IPS DF 19.7 (cell line): ENCODE measurements around the gene OSBPL2.

Experiments
- DNase-seq: peaks from one replicate; pipeline ENCODE4 v3.0.0-alpha.2; 2013; ENCODE audit warnings: low read depth, low spot score

The OSBPL2 gene

DNA sequence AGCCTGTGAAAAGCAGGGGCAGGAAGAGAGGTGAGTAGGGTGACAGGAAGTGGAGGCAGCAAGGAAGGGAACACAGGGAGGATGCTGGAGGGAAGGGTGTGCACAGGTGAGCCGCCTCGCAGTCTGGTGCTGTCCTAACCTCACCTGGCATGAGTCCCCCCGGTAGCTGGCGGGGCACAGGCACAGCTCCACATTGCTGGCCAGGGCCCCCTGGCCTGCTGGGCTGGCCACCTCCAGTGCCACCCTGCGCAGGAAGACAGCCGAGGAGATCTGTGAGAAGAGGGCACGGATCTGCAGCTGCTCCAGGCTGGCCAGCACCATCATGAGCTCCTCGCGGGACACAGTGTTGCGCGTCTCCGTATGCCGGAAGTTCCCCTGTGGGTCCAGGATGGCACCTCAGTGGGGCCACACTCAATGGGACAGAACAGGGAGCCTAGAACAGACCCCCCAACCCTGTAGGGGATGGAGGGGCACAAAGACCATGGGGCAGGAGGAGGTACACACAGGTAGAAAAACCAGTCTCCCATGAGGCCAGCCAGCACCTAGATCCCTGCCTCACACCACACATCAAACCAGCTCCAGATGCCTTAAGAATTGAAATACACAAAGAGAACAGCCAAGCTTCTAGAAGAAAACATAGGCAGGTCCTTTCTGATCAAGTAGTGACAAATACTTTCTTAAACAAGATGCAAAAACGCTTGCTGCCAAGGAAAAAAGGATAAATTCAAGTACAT is 87.0 kb downstream of the OSBPL2 start:
- DNase-seq = no peak

DNA sequence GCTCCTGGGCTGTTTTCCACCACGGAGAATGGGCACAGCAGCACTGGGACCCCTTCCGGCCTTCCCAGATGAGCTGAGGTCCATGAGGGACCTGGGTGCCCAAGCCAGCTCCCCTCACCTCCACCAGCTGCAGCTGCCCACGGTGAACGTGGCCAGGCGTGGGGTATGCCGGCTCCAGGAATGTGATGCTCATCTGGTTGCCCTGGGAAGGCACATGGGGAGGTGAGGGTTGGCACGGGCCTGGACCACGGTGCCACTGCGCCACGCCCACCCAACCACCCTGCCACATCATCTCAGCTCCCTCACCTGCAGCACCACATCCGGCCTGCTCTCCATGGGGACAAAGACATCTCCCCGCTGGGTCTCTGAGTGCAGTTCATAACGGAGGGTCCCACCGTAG is 88.2 kb downstream of the OSBPL2 start:
- DNase-seq = no peak

DNA sequence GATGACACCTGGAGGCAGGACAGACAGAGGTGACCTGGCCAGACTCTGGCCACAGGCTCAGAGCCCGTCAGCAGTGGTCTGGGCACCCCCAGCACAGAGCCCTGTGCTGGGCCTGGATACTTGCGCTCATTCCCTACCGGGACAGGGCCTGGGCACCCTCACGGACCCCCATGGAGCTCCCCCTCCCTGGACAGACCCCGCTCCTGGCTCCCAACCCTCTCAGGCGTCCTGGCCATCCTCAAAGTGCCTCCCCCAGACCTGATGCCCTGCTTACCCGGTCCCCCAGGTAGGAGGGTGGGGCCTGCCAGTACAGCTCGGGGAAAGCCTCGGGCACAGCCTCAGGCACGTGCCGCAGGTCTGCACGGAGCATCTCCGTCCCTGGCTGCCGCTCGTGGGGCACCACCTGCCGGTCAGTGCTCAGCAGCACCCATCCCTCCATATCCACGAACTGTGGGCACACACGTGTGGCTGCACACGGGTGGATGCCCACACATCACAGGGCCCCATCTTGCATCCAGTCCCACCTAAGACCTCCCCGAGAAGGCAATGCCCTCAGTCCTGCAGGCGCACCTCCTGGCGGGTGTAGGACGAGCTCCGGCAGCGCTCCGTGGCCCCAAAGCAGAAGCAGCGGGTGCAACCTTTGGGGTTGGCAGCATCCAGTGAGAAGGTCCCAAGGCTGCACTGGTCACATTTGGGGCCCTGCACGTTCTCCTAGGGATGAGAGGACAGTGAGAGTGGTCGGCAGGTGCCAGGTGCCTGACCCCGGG is 88.8 kb downstream of the OSBPL2 start:
- DNase-seq = no peak

DNA sequence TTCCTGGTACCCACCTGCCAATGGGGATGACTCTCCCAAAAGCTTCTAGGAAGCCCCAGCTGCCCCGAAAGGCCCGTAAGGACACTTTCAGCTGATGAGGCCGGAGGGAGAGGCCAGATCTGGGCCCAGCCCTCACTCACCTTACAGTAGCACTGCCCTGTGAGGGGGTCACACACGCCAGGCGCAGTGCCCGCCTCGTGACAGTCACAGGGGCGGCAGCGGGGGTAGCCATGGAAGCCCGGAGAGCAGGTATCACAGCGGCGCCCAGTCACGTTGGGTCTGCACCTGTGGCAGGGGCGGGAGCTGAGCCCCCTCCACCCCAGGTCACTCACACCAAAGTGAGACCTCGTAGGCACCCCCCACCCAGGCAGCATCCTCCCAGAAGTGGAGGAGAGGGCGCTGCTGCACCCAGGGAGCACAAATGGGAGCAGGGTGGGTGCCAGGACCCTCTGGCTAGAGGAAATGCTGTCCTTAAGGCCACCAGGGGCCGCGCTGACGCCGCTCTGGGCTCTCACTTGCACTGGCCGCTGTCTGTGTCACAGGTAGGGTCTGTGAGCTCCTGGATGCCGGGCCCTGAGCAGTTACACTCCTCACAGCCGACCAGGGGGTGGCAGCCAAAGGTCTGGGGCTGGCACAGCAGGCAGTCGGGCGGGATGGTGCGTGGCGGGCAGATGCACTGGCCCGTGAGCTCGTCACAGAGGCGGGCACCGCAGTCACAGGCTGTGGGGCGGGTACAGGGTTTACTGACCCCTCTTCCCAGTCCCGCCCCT is 89.6 kb downstream of the OSBPL2 start:
- no peak for DNase-seq

DNA sequence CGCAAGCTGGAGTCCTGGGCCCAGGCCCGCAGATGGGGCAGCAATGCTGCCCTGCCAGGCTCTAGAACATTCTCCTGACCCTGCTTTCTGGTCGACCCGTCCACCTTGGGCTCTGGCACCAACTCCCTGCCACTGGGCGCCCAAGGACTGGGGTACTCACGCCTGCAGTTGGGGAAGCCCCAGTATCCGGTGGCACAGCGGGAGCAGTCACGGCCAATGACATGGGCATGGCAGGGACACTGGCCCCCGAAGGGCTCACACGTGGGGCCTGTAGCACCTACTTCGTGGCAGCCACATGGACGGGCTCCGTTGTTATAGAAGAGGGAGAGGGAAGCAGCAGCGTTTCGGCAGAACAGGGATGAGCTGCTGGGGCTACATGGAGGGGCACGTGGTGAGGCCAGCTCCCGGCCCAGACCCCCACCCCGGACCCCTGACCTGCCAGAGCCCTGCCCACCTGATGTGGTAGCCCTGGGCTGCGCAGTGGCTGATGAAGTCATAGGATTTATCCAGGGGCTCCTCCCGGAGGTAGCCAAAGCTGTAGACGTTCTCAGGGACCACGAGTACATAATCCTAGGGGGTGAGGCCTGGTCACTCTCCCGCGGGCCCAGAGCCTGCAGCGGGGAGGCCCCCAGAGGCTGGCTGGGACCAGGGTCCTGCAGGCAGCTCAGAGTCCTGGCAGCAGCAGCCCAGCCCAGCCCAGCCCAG is 90.5 kb downstream of the OSBPL2 start:
- no peak for DNase-seq

DNA sequence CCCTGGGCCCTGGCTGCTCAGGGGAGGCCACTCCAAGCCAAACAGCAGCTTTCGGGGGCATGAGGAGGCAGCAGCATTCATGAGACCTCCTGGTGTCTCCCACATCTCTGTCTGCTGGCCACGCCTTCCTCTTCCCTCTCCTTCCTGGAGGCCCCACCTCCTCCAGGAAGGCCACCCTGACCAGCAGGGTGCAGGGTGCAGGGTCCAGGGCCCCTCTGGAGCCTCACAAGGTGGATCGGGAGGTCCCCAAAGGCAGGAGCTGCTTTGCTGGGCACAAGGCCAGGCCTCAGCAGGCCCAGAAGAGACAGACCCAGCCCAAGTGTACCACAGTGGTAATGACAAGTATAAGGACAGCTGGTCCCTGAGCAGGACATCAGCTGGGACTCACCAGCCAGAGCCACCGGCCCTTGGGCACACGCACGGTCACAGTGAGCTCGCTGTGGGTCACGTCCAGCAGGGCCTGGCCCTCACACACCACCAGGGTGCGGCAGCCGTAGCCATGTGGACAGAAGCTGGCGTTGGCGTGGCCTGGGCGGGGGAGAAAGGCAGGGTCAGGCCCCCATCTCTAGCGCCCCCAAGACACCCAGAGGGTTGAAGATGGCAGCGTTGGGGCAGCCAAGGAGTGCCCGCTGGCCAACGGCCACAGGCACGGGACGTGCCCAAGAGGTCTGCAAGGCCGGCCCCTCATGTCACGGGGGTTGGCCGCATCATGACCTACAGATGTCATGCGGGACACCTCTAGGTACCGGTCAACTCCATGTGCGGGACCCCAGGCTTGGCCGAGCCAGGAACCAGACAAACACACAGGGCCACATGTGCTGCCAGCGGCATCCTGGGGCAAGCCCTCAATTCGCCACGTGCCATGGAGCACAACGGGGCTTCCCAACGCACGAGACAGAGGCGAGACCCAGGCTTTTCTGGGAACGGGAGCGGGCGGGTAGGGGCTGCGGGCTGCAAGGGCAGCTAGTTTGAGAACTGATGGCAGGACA is 91.4 kb downstream of the OSBPL2 start:
- no peak for DNase-seq

DNA sequence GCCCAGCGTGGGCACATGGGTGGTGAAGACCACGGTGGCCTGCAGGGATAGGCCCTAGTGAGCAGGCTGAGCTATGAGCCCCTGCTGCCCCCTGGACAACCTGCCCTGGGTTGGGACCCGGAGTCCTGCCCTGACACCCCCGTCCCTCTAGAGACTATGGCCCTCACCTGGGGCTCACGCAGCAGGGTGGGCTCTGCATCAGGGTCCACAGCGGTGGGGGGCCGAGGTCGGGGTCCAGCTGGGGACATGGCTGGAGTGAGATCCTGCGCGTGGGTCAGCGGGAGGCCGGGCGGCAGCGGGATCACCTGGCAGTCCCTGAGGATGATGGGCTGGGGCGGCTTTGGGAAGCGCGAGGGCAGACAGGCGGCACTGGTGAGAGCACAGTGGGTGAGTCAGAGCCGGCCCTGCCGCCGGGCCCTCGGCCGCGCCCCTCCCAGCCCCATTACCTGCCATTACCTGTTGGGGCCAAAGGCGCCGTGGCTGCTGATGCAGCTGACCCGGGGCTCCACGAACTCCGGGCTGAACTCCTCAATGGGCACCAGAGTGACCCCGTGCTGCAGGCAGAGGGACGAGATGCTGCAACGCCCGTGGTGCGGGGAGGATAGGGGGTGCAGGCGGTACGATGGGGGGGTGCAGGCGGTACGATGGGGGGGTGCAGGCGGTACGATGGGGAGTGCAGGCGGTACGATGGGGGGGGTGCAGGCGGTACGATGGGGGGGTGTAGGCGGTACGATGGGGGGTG is 92.4 kb downstream of the OSBPL2 start:
- DNase-seq = no peak

DNA sequence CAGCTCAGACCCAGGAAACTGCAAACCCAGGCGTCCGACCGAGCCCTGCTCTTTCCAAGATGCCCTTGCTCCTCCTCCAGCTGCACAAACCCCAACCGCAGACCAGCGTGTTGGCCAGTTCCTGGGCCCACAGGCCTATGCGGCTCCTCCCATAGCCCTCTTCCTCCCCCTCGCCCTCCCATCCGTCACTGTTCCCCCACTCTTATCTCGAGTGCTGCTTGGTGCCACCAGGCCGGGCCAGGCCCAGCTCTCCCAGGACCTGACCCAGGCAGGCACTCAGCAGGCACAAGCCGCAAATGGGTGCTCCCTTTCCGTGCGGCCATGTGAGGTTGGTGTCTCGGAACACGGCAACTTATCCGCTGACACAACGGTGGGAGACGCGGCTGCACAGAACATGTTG is 93.0 kb downstream of the OSBPL2 start:
- DNase-seq = no peak

DNA sequence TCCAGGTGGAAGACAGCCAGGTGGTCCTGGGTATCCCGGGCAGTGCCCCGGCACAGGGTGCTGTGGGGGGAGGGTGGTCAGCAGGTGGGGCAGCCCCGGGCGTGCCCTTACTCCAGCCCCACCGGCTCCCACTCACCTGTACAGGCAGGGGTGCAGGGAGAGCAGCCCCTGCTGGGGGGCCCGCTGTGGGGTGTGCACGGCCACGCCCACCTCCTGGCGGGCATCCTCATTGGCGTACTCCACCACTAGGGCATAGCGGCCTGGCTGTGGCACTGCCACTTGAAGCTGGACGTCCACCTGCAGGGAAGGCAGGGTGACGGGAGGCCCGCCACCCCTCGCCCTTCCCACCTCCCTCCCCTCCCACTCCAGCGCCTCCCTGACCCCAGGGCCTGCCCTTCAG is 94.1 kb downstream of the OSBPL2 start:
- no peak for DNase-seq

DNA sequence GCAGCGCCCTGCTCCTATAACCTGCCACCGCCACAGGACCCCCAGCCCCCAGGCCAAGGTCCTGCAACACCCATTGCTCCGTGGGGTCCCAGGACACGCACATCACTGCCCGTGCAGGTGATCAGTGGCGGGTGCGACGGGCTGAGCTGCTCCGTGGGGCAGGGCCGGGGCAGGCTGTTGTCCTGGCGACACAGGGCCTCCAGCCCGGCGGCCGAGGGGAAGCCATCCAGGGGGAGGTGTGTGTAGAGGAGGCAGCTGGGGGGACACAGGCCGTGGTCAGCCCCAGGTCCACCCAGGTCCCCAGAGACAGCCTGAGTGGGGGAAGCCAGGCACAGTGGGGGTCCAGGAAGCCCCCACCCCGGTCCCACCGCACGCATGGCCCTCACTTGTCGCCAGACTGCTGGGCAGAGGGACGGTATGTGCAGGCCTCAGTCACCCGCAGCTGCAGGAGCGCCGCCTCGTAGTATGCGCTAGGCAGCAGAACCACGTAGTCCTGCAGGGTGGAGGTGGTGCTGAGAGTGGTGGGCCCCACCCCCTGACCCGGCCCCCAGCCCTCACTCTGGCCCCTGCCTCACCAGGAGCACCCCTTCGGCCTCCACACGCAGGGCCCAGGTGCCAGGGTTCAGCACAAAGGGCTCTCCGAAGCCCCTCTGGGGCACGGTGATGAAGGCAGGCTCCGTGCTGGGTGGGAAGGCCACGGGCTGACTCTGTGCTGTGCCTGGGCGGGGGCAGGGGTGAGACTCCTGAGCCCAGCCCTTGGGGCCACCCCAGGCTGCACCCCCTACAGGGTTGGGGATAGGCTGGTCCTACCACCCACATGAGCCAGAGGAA is 94.9 kb downstream of the OSBPL2 start:
- DNase-seq = no peak

DNA sequence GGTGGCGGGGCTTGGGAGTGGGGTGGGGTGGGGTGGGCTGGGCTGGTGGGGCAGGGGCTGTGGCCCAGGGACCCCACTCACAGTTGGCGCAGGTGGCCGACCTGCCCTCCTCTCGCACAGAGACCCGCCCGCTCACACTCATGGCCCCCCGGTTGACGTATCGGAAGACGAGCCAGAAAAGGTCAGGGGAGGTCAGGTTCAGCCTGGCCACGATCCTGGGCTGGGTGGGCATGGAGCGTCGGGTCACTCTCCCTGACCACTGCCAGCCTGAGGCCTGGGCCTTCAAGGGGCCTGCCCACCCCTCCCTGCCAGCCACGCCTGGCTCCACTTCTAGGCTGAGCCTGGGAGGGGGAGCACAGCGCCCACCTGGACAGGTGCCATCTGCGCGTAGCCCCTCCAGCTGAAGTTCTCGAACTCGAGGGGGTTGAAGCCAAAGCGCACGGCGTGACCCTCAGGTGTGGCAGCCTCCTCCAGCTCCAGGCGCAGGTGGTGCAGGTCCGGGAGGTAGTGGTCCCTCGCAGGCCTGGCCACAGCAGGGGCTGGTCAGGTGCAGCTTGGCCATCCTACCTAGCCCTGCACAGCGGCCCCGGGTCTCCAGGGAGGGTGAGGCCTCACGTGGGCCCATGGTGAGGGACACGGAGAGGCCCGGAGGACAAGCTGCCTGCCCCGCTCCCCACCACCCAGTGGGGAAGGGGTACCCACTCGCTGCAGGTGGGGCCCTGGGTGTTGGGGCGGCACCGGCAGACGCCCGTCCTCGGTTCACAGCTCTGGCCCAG is 95.7 kb downstream of the OSBPL2 start:
- DNase-seq = no peak

DNA sequence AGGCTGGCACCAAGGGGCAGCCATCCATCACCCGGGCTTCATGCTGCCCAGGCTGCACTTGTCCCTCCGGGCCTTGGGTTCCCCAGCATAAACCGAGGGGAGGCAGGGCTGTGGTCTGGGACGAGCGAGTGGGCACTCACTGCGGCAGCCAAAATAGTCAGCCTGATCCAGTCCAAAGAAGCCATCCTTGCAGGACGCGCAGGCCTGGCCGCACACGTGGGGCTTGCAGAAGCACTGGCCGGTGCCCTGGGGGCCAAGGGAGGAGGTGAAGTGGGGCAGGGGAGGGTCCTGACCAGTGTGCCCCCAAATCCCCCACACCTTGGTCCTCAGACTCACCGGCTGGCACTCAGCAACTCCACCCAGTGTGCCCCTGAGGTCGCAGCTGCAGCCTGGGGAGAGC is 96.6 kb downstream of the OSBPL2 start:
- no peak for DNase-seq

DNA sequence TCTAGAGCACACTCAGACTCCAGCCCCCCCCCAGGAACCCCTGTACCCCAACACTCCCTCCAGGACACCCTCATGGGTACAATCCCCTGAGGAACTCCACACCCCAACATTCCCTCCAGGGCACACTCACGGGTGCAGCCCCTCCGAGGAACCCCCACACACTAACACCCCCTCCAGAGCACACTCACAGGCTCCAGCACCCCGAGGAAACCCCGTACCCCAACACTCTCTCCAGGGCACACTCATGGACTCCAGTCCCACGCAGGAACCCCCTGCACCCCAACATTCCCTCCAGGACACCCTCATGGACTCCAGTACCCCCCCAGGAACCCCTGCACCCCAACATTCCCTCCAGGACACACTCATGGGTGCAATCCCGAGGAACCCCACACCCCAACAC is 97.2 kb downstream of the OSBPL2 start:
- no peak for DNase-seq

DNA sequence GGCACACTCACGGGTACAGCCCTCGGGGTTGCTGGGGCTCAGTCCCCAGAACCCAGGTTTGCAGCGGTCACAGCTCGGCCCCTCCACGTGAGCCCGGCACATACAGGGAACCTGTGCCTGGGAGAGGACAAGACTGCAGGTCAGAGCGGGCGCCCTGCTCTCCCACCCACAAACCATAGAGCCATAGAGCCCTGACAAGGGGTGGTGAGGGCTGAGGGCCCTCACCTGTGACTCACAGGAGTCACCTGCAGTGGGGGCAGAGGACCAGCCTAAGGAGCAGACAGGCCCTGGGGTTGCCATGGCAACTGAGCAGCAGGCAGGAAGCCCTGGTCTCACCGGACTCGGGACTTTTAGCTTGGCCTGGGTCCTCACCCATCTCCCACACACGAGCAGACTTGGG is 98.0 kb downstream of the OSBPL2 start:
- no peak for DNase-seq

DNA sequence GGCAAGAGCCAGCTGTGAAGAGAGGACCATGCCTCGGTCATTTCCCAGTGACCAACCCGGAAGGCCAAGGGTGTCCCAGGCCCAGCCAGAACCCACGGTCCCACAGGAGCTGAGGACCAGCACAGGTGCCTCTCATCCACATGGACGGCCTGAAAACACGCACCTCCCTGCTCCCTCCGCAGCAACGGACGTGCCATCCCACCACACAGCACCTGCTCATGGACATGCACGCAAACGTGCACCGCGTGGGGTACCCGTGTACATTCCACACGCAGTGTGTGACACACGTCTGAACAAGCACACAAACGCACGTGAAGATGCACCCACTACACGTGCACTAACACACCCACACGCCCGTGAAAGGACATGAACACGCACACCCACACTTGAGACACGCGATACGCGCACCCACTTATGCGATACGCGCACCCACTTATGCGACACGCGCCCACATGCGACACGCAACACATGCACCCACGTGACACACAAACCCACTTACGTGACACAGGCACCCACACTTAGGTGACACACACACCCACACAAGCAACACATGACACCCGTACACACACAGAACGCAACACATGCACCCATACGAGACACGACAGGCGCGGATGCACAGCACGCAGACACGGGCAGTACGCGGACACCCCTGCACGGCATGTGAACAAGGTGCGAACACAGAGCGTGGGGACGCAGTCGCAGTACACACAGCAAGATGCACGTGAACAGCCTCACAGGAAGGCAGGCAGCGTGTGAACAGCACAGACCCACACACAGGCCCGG is 98.6 kb downstream of the OSBPL2 start:
- no peak for DNase-seq

DNA sequence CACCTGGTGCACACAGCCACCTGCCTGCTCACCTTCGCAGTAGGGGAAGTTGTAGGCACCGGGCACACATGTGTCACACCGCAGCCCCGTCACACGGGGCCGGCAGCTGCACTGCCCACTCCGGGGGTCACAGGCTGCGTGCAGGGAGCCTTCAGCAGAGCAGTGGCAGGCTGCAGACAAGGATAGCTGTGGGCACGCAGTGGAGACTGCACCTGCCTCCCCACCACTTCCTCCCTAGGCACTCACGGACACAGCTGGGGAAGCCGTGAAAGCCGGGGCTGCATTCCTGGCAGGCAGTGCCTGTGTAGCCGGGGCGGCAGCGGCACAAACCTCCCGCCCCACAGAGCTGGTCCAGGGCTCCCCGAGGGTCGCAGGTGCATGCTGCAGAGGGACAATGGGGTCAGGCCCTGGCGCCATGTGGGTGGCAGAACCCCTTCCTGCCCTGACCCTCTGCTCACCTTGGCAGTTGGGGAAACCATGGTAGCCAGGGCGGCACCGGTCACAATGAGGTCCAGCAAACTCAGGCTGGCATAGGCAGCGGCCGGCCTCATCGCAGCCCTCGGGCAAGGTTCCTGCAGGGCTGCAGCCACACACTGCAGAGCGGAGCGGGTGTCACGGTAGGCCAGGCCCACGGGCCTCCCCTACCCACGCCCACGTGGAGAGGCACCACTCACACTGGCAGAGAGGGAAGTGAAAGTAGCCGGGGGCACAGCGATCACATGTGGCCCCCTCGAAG is 99.4 kb downstream of the OSBPL2 start:
- DNase-seq = no peak

DNA sequence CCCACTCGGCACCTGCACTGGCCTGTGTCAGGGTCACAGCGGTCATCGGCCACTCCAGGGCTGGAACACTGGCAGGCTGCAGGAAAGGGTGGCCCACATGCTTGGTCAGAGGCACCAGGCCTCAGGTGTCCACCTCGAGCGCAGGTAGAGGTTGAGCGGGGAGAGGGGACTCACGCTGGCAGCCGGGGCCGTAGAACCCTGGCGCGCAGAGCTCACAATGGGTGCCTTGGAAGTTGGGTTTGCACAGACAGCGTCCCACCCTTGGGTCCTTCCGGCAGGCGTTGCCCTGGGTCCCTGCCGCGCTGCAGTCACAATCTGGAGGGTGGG is 99.9 kb downstream of the OSBPL2 start:
- no peak for DNase-seq
